ENCODE measurements around the gene RSPO3. TPM values are rescaled to one million over a fixed set of nuclear protein-coding genes. Genes with fewer than 3 reads are reported as not detected.

RSPO3 gene
- total and polyA plus RNA-seq, 4 donors: 1.4 to 3.5 (median 1.6) TPM

- Histone ChIP-seq H3K4me1 (ENCODE audit: control insufficient read depth in 4 of 4, insufficient read depth in 4 of 4, low read length in 3 of 4) (no peaks in the 10 kb centered on the region), H3K27ac (ENCODE audit: low read depth in 1 of 2, low read length in 2 of 2) (no peak overlapping the region), H3K9ac (ENCODE audit: low read depth in 1 of 2, low read length in 2 of 2) (no peak overlapping the region), H3K9me3 (ENCODE audit: control insufficient read depth in 4 of 4, low read length in 3 of 4) (no peaks in the 10 kb centered on the region), H3K36me3 (ENCODE audit: control insufficient read depth in 4 of 4, insufficient read depth in 3 of 4, low read depth in 1 of 4, low read length in 3 of 4) (peaks cover 0 to 2% (median 0%) of the 10 kb centered on the region in 4 donors), H3K27me3 (ENCODE audit: control insufficient read depth in 4 of 4, insufficient read depth in 4 of 4, low read length in 3 of 4) (peaks cover 0 to 6% (median 4%) of the 10 kb centered on the region in 4 donors), H3K4me3 (ENCODE audit: low read depth in 1 of 3, low read length in 3 of 3) (no peak overlapping the region)
- TF ChIP-seq MAX (IDR thresholded peaks at IDR 0.05): no peak
- TF ChIP-seq ZBTB33 (IDR thresholded peaks at IDR 0.05): no peak
- TF ChIP-seq JUND (IDR thresholded peaks at IDR 0.05): no peak
- TF ChIP-seq NR2F2 (IDR thresholded peaks at IDR 0.05): no peak
- no peak for TF ChIP-seq FOXA2 (IDR thresholded peaks at IDR 0.05)
- no peak for TF ChIP-seq FOXA1 (IDR thresholded peaks at IDR 0.05)
- TF ChIP-seq YY1 (IDR thresholded peaks at IDR 0.05): no peak
- TF ChIP-seq HNF4G (IDR thresholded peaks at IDR 0.05): no peak
- no peak for TF ChIP-seq CTCF (IDR thresholded peaks at IDR 0.05; ENCODE audit: low read depth, low read length, missing input control)
- TF ChIP-seq REST (IDR thresholded peaks at IDR 0.05): no peak
- no peak for TF ChIP-seq RAD21 (IDR thresholded peaks at IDR 0.05)
- TF ChIP-seq TAF1 (conservative IDR thresholded peaks at IDR 0.05): no peak
- TF ChIP-seq HNF4A (conservative IDR thresholded peaks at IDR 0.05): no peak
- no peak for TF ChIP-seq EGR1 (IDR thresholded peaks at IDR 0.05; ENCODE audit: low read depth in 2 of 2)
- no peak for DNase-seq (ENCODE audit: low spot score)
- 19% methylated on average over 1 of the region's 1 CpG for WGBS
These were observed 45.2 kb upstream of the RSPO3 start for GRCh38 chr6:127073222-127073621.

DNA sequence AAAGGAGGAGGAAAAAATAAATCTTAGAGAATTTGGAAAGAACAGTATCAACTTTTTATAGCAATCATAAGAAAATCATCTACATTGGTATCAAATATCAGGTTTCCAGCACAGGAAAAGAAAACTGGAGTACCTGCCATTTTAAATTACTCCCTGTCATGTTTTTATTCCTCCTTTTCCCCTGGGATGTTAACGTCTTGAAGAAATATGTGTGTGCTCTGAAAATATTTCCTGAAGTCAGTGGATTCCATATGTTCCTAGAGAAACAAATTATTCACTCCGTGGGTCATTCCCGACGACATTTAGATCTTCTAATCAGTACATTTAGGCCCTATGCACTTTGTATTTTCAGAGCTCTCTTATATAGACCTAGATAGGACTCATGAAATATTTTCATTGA lies 42.0 kb upstream of the RSPO3 start:
- H3K4me3 ChIP-seq (ENCODE audit: low read depth in 1 of 3, low read length in 3 of 3): no peak overlapping the region
- no peak overlapping the region for H3K27ac ChIP-seq (ENCODE audit: low read depth in 1 of 2, low read length in 2 of 2)
- no peak for TF ChIP-seq TAF1 (conservative IDR thresholded peaks at IDR 0.05)
- TF ChIP-seq NR2F2 (IDR thresholded peaks at IDR 0.05): no peak
- TF ChIP-seq YY1 (IDR thresholded peaks at IDR 0.05): no peak
- no peak for TF ChIP-seq FOXA2 (IDR thresholded peaks at IDR 0.05)
- TF ChIP-seq CTCF (IDR thresholded peaks at IDR 0.05; ENCODE audit: low read depth, low read length, missing input control): no peak
- no peak for TF ChIP-seq RAD21 (IDR thresholded peaks at IDR 0.05)
- no peak for TF ChIP-seq ZBTB33 (IDR thresholded peaks at IDR 0.05)
- WGBS: 73% methylated on average over 4 of the region's 4 CpGs
- no peak for DNase-seq (ENCODE audit: low spot score)
- peaks cover 0 to 2% (median 0%) of the 10 kb centered on the region in 4 donors for H3K36me3 ChIP-seq (ENCODE audit: control insufficient read depth in 4 of 4, insufficient read depth in 3 of 4, low read depth in 1 of 4, low read length in 3 of 4)
- H3K9ac ChIP-seq (ENCODE audit: low read depth in 1 of 2, low read length in 2 of 2): no peak overlapping the region
- no peaks in the 10 kb centered on the region for H3K4me1 ChIP-seq (ENCODE audit: control insufficient read depth in 4 of 4, insufficient read depth in 4 of 4, low read length in 3 of 4)
- H3K27me3 ChIP-seq (ENCODE audit: control insufficient read depth in 4 of 4, insufficient read depth in 4 of 4, low read length in 3 of 4): peaks cover 0 to 6% (median 2%) of the 10 kb centered on the region in 4 donors
- no peaks in the 10 kb centered on the region for H3K9me3 ChIP-seq (ENCODE audit: control insufficient read depth in 4 of 4, low read length in 3 of 4)
